Epithelial cell of proximal tubule (primary cell): Measurements from ENCODE around the gene ACTL8. TPM values are rescaled to one million over a fixed set of nuclear protein-coding genes. Genes with fewer than 3 reads are reported as not detected.

Experiments
- DNase-seq: peaks from one replicate; pipeline ENCODE4 v3.0.0-alpha.2; 2011; ENCODE audit warnings: low read depth
- H3K4me3 ChIP-seq: 2 replicates; pipeline ENCODE4 v1.5.1; 2011; ENCODE audit warnings: low read depth, mild to moderate bottlenecking, low read length
- CTCF ChIP-seq: conservative IDR thresholded peaks from 2 replicates; pipeline ENCODE4 v1.5.1; 2012; ENCODE audit warnings: low read depth, mild to moderate bottlenecking, low read length
- total RNA-seq: library from RNA; depleted of rRNA; stranded (reverse); fragments of >200 nt; gene quantifications from 2 replicates; pipeline ENCODE4 v1.2.3, GENCODE V29; 2015

ACTL8 gene
- total RNA-seq, result not detected in 2 replicates

GRCh38 chr1:17755120-17755519 lies at the start of gene ACTL8:
Gene ACTL8 (plus strand): TSS chr1:17755333. CDS start chr1:17823009, 67,676 bp downstream.
- H3K4me3 ChIP-seq, result no peak within 1 kb of the TSS
- DNase-seq, result no peak
- peak; percentile 37 for TF ChIP-seq CTCF

- DNase-seq, result no peak
- no peak for TF ChIP-seq CTCF
- no peak overlapping the region for H3K4me3 ChIP-seq
Measured at GRCh38 chr1:17706445-17706844, 48.7 kb upstream of the ACTL8 start.

GRCh38 chr1:17709981-17710380 lies 45.2 kb upstream of the ACTL8 start:
- DNase-seq, result no peak
- no peak overlapping the region for H3K4me3 ChIP-seq
- TF ChIP-seq CTCF, result no peak

- no peak overlapping the region for H3K4me3 ChIP-seq
- TF ChIP-seq CTCF, result no peak
- DNase-seq, result no peak
Measured at GRCh38 chr1:17710889-17711576, 44.1 kb upstream of the ACTL8 start.

GRCh38 chr1:17711577-17711910 lies 43.6 kb upstream of the ACTL8 start:
- no peak for DNase-seq
- no peak for TF ChIP-seq CTCF
- H3K4me3 ChIP-seq, result no peak overlapping the region

GRCh38 chr1:17711941-17712340 lies 43.2 kb upstream of the ACTL8 start:
- H3K4me3 ChIP-seq, result no peak overlapping the region

More at GRCh38 chr1:17711941-17712340, 43.2 kb upstream of the ACTL8 start:
- no peak for DNase-seq
- no peak for TF ChIP-seq CTCF
